Keratinocyte (primary cell): ENCODE results near the gene INHBE.

Experiments
- CTCF ChIP-seq, 3 experiments: IDR thresholded peaks in 1 of 3; conservative IDR thresholded peaks in 1 of 3; optimal IDR thresholded peaks in 1 of 3; 2 replicates in 2 of 3; 3 replicates in 1 of 3; pipeline versions ENCODE3 to v1.5.1; 2011; ENCODE audit warnings: low read length in 3 of 3, mild to moderate bottlenecking in 3 of 3, moderate library complexity in 2 of 3, control low read depth in 1 of 3, inconsistent platforms in 1 of 3; ENCODE audit not compliant: insufficient read depth in 2 of 3; ENCODE audit errors: extremely low read depth in 1 of 3
- EZH2 ChIP-seq: IDR thresholded peaks from one replicate; pipeline ENCODE4 v1.6.1; 2012; ENCODE audit warnings: inconsistent platforms, mild to moderate bottlenecking, low read length, moderate library complexity

- TF ChIP-seq CTCF (optimal IDR thresholded peaks at IDR 0.05 in 1 of 3, IDR thresholded peaks at IDR 0.05 in 1 of 3, conservative IDR thresholded peaks at IDR 0.05 in 1 of 3; ENCODE audit: extremely low read depth in 1 of 3, insufficient read depth in 2 of 3, low read length in 3 of 3), result no peak
- no peak for TF ChIP-seq EZH2
Observed at GRCh38 chr12:57415088-57415487, 40.0 kb upstream of the INHBE start.
